Measurements from ENCODE around the gene SPATA2L. TPM values are rescaled to one million over a fixed set of nuclear protein-coding genes. Genes with fewer than 3 reads are reported as not detected.
"Not testable (repeated sequence)": the region's sequence is repeated elsewhere in the genome, so short reads cannot be mapped to it uniquely, and the experiment has no call there.

SPATA2L gene
- total RNA-seq, 2 donors from 2014 or later = 17.8 to 18.4 TPM

DNA sequence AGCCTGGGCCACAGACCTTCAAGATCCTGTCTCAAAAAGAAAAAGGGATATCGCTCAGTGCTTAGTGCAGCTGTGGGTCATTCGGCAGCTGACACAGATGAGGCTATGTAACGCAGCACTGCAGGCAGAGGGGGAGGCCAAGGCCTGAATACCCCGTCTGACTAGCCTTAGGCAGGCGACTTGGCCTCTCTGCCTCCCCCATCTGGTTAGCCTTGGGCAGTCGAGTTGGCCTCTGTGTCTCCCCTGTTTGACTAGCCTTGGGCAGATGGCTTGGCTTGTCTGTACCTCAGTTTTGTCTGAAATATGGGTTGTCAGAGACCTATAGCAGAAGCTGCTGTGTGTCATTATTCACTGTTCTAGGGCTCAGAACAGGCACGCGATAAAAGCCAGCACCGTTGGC is 33.9 kb downstream of the SPATA2L start:
- intact Hi-C loops (cut with DNase I) = no loop called here
- Histone ChIP-seq H3K9me3 (no peaks in the 10 kb centered on the region), H3K4me1 (no peaks in the 10 kb centered on the region), H3K36me3 (no peaks in the 10 kb centered on the region), H3K9ac (ENCODE audit: low read depth in 2 of 2, low read length in 2 of 2) (no peak overlapping the region), H3K27ac (no peak overlapping the region), H3K27me3 (no peaks in the 10 kb centered on the region), H3K4me3 (no peak overlapping the region)
- TF ChIP-seq, protein P1, sequence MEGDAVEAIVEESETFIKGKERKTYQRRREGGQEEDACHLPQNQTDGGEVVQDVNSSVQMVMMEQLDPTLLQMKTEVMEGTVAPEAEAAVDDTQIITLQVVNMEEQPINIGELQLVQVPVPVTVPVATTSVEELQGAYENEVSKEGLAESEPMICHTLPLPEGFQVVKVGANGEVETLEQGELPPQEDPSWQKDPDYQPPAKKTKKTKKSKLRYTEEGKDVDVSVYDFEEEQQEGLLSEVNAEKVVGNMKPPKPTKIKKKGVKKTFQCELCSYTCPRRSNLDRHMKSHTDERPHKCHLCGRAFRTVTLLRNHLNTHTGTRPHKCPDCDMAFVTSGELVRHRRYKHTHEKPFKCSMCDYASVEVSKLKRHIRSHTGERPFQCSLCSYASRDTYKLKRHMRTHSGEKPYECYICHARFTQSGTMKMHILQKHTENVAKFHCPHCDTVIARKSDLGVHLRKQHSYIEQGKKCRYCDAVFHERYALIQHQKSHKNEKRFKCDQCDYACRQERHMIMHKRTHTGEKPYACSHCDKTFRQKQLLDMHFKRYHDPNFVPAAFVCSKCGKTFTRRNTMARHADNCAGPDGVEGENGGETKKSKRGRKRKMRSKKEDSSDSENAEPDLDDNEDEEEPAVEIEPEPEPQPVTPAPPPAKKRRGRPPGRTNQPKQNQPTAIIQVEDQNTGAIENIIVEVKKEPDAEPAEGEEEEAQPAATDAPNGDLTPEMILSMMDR (IDR thresholded peaks at IDR 0.05) = no peak
- DNase-seq = no peak

GRCh38 chr16:89667000-89667399 is 34.5 kb downstream of the SPATA2L start:
- H3K4me1 ChIP-seq; H3K27me3 ChIP-seq; intact Hi-C loops (cut with DNase I); H3K36me3 ChIP-seq; H3K9me3 ChIP-seq; H3K27ac ChIP-seq; DNase-seq; H3K4me3 ChIP-seq; H3K9ac ChIP-seq (ENCODE audit: low read depth in 2 of 2, low read length in 2 of 2): not testable (repeated sequence)

- H3K9me3 ChIP-seq; DNase-seq; H3K4me3 ChIP-seq; H3K27me3 ChIP-seq; H3K4me1 ChIP-seq; H3K9ac ChIP-seq (ENCODE audit: low read depth in 2 of 2, low read length in 2 of 2); intact Hi-C loops (cut with DNase I); H3K27ac ChIP-seq; H3K36me3 ChIP-seq: not testable (repeated sequence)
These were observed 37.3 kb downstream of the SPATA2L start for GRCh38 chr16:89664238-89664637.

- no peak for DNase-seq
- intact Hi-C loops (cut with DNase I) = no loop called here
- H3K9me3 ChIP-seq = no peaks in the 10 kb centered on the region
- H3K36me3 ChIP-seq = no peaks in the 10 kb centered on the region
- TF ChIP-seq, protein P1 (IDR thresholded peaks at IDR 0.05) = no peak
- H3K9ac ChIP-seq (ENCODE audit: low read depth in 2 of 2, low read length in 2 of 2) = no peak overlapping the region
- H3K4me3 ChIP-seq = no peak overlapping the region
- H3K27me3 ChIP-seq = no peaks in the 10 kb centered on the region
- H3K4me1 ChIP-seq = peaks cover 6% of the 10 kb centered on the region
- no peak overlapping the region for H3K27ac ChIP-seq
These were observed 40.3 kb downstream of the SPATA2L start for GRCh38 chr16:89661215-89661614.

DNA sequence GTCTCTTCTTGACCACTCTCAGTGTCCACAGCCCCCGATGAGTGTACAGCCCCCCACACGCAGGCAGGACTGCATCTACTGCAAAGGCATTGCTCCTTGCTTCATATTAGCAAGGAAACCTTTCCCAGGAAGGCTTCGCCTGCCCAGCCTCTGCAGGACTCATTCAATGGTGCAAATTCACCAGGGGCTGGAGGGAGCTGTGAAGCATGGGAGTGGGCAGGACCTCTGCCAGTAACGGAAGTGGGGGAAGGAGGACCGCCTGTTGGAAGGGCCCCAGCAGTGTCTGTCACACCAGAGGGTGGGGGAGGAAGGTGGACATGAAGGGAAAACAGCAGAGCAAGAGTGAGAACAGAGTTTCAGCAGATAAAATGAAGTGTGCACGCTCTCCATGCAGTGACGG is 41.4 kb downstream of the SPATA2L start:
- no peaks in the 10 kb centered on the region for H3K27me3 ChIP-seq
- intact Hi-C loops (cut with DNase I) = no loop called here
- H3K27ac ChIP-seq = no peak overlapping the region
- no peaks in the 10 kb centered on the region for H3K36me3 ChIP-seq
- no peaks in the 10 kb centered on the region for H3K9me3 ChIP-seq
- TF ChIP-seq, protein P1 (IDR thresholded peaks at IDR 0.05) = no peak
- peaks cover 7% of the 10 kb centered on the region for H3K4me1 ChIP-seq
- DNase-seq = no peak
- H3K4me3 ChIP-seq = no peak overlapping the region
- H3K9ac ChIP-seq (ENCODE audit: low read depth in 2 of 2, low read length in 2 of 2) = no peak overlapping the region

- intact Hi-C loops (cut with DNase I) = no loop called here
- Histone ChIP-seq H3K9me3 (no peaks in the 10 kb centered on the region), H3K4me3 (peak overlapping the region; percentile 99), H3K27ac (peak overlapping the region; percentile 75), H3K4me1 (peaks cover 7% of the 10 kb centered on the region), H3K27me3 (no peaks in the 10 kb centered on the region), H3K36me3 (no peaks in the 10 kb centered on the region), H3K9ac (ENCODE audit: low read depth in 2 of 2, low read length in 2 of 2) (peak overlapping the region; percentile 71 to 89)
- DNase-seq = peak; percentile 31
- TF ChIP-seq, protein P1 (IDR thresholded peaks at IDR 0.05) = no peak
These were observed 43.2 kb downstream of the SPATA2L start for GRCh38 chr16:89658221-89658879.
